Neutrophil (primary cell): ENCODE measurements around the gene PLCD4.

Source experiments
- H3K27ac ChIP-seq: fragments of 200-600 bp; sonication (generic); 2 replicates; pipeline ENCODE4 v1.5.1; 2016; ENCODE audit warnings: mild to moderate bottlenecking, moderate library complexity
- H3K27me3 ChIP-seq: fragments of 200-600 bp; sonication (generic); 2 replicates; pipeline ENCODE4 v1.6.0; 2016; ENCODE audit warnings: mild to moderate bottlenecking
- H3K36me3 ChIP-seq: fragments of 200-600 bp; sonication (generic); 2 replicates; pipeline ENCODE4 v1.5.1; 2017
- H3K4me1 ChIP-seq, 2 experiments: fragments of 200-600 bp in 1 of 2; sonication (generic) in 1 of 2; 1 replicate in 1 of 2; 2 replicates in 1 of 2; pipeline versions ENCODE4 v1.5.1 to v1.6.1; 2013 to 2016; ENCODE audit warnings: low read depth in 1 of 2, low read length in 1 of 2, mild to moderate bottlenecking in 1 of 2, moderate library complexity in 1 of 2; ENCODE audit not compliant: control insufficient read depth in 1 of 2, insufficient read depth in 1 of 2
- H3K4me3 ChIP-seq, 2 experiments: fragments of 200-600 bp in 1 of 2; sonication (generic) in 1 of 2; 1 replicate in 1 of 2; 2 replicates in 1 of 2; pipeline ENCODE4 v1.5.1; 2013 to 2016; ENCODE audit warnings: low read depth in 1 of 2, low read length in 1 of 2, mild to moderate bottlenecking in 1 of 2, moderate library complexity in 1 of 2
- H3K9me3 ChIP-seq: fragments of 200-600 bp; sonication (generic); 2 replicates; pipeline ENCODE4 v1.5.1; 2016
- TF ChIP-seq, protein P1 (sequence below): fragments of 200-600 bp; sonication (generic); IDR thresholded peaks from 2 replicates; pipeline ENCODE4 v1.5.1; 2016; ENCODE audit warnings: antibody characterized with exemption

Gene PLCD4

DNA sequence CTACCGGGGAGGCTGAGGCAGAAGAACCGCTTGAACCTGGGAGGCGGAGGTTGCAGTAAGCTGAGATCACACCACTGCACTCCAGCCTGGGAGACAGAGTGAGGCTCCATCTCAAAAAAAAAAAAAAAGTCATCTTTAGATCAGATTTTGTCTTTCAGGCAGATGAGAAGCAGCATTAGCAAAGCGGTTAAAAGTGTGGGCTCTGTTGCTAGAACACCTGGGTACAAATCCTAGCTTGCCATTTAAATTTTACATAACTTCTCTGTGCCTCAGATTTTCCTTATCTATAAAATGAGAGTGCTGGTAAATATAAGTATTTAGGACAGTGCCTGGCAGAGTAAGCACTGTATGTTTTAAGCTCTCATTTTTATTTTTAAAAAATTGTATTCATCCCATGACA, 30.8 kb upstream of the PLCD4 start:
- Histone ChIP-seq H3K36me3 (peaks cover 29% of the 10 kb centered on the region), H3K4me1 (no peaks in the 10 kb centered on the region), H3K4me3 (no peak overlapping the region), H3K27me3 (no peaks in the 10 kb centered on the region), H3K27ac (no peak overlapping the region), H3K9me3 (no peaks in the 10 kb centered on the region)
- TF ChIP-seq, protein P1, sequence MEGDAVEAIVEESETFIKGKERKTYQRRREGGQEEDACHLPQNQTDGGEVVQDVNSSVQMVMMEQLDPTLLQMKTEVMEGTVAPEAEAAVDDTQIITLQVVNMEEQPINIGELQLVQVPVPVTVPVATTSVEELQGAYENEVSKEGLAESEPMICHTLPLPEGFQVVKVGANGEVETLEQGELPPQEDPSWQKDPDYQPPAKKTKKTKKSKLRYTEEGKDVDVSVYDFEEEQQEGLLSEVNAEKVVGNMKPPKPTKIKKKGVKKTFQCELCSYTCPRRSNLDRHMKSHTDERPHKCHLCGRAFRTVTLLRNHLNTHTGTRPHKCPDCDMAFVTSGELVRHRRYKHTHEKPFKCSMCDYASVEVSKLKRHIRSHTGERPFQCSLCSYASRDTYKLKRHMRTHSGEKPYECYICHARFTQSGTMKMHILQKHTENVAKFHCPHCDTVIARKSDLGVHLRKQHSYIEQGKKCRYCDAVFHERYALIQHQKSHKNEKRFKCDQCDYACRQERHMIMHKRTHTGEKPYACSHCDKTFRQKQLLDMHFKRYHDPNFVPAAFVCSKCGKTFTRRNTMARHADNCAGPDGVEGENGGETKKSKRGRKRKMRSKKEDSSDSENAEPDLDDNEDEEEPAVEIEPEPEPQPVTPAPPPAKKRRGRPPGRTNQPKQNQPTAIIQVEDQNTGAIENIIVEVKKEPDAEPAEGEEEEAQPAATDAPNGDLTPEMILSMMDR = no peak

DNA sequence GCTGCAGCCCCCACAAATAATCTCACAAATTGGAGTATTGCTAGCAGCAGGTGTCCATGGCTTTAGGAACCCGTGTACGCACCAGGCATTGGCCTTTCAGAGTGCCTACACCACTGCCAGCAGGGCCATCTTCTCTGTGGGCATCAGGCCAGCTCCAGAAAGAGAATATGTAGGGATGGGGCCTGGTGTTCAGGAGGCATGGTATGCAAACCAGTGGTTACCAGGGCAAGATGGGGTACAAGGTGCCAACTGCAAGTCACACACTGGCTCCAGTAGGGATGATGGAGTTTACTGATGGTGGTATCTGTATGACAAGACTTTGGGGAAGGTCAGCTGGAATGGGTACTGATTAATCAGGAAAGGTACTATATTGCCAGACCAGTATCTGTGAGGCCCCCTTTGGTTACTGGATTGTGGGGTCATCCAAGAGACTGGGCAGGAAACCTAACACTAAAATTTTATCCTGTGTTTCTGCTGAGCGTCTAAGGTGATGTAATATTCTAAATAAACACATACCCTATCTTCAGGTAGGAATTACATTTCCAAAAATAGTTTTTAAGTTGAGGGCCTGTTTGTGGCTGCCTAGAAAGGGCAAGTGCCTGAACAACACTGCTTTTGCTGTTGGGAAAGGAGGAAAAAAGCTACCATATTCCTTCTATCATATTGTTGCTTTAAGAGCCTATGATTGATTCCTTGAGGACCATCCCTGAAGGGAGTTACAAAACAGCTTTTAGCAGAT, 30.0 kb upstream of the PLCD4 start:
- H3K27ac ChIP-seq = no peak overlapping the region
- H3K27me3 ChIP-seq = no peaks in the 10 kb centered on the region
- H3K36me3 ChIP-seq = peaks cover 36% of the 10 kb centered on the region
- H3K4me3 ChIP-seq = no peak overlapping the region
- TF ChIP-seq, protein P1 = no peak
- H3K9me3 ChIP-seq = no peaks in the 10 kb centered on the region
- H3K4me1 ChIP-seq = no peaks in the 10 kb centered on the region

DNA sequence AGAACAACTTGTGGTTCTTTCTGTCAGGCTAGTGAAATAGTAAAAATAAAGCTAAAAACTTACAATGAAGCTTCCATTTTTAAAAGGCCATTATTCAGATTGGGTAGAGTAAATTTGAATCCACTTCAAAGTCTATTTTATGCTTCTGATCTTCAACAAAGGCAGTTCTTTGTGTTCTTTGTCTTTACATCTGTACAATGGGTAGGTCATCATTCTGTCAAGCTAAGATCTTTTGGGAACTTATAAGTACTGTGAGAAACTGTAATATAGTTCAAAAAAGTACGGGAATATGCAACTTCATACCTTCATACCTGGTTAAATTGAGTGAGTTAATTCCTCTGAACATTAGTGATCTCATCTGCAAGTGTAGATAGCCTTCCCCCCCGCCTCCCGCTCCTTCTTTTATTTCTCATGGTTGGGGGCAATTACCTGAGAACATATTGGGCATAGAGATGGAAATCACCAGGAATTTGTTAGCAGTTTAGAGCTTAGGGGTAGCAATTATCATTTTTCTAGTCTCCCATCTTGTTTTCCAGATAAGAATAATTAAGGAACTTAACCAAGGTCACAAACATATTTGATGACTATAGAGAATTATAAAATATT, 29.3 kb upstream of the PLCD4 start:
- Histone ChIP-seq H3K9me3 (no peaks in the 10 kb centered on the region), H3K36me3 (peaks cover 42% of the 10 kb centered on the region), H3K27me3 (no peaks in the 10 kb centered on the region), H3K4me3 (no peak overlapping the region), H3K27ac (no peak overlapping the region), H3K4me1 (no peaks in the 10 kb centered on the region)
- TF ChIP-seq, protein P1 = no peak

DNA sequence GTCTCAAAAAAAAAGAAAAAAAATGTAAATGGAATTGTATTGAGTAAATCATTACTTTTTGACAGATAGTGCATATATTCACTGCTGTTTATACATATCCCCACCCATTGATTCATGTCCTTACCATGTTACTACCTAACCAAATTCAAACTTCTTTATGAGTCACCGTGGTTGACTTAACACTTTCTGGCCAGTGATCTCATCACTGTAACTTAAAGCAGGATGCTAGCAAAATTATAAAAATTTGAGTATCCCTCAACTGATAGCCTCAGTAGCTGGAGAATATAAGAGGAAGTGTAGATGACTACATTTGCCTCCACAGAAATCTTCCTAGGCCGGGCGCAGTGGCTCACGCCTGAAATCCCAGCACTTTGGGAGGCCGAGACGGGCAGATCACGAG, 25.6 kb upstream of the PLCD4 start:
- no peak overlapping the region for H3K4me3 ChIP-seq
- H3K27ac ChIP-seq = no peak overlapping the region
- no peaks in the 10 kb centered on the region for H3K4me1 ChIP-seq
- no peaks in the 10 kb centered on the region for H3K27me3 ChIP-seq
- TF ChIP-seq, protein P1 = no peak
- H3K36me3 ChIP-seq = peaks cover 64% of the 10 kb centered on the region
- H3K9me3 ChIP-seq = no peaks in the 10 kb centered on the region

DNA sequence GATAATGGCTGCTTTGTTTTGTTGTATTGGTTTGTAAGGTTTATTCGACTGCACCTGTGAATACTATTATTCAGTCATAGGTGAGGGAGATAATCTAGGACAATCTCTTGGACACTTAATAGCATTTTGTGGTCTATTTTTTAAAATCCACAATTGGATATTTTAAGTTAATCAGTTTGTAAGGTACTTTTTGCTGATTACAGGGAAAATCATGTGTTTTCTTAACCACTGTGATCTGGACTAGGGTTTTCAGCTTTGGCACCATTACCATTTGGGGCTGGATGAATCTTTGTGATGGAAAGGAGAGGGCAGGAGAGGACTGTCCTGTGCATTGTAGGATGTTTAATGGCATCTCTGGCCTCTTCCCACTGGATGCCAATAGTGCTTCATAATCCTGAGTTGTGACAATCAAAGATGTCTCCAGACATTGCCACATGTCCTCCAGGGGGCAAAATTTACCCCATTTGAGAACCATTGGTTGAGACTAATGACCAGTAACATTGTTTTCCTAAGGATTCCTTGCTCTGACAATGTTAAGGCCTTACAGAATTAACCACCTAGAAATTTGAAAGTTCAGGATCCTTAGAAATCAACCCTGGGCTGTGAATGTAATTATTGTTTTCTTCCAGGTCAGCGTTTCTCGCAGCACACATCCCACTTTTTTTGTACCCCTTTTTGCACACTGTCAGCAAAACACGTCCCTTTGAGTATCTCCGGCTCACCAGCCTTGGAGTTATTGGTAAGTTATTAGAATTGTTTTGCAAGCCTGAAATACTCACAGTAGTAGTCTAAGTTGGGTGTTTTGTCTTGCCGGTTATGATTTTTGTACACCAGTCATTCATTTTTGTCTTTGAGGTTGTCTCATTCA, 23.5 kb upstream of the PLCD4 start:
- H3K9me3 ChIP-seq = no peaks in the 10 kb centered on the region
- TF ChIP-seq, protein P1 = no peak
- no peaks in the 10 kb centered on the region for H3K4me1 ChIP-seq
- no peaks in the 10 kb centered on the region for H3K27me3 ChIP-seq
- H3K27ac ChIP-seq = no peak overlapping the region
- peaks cover 78% of the 10 kb centered on the region for H3K36me3 ChIP-seq
- H3K4me3 ChIP-seq = no peak overlapping the region
